ENCODE measurements around the gene CHRNB4. TPM values are rescaled to one million over a fixed set of nuclear protein-coding genes. Genes with fewer than 3 reads are reported as not detected.

CHRNB4 gene
- total and polyA plus RNA-seq, 2 donors (not counting 3 experiments of a cell fraction or from before 2014, with no cell fraction given), result 0.08 TPM; not detected in 1

- H3K4me2 ChIP-seq (ENCODE audit: insufficient read depth, low read length), result no peak overlapping the region
- FAIRE-seq, result no peak
- CTCF ChIA-PET, result no interaction called here
Observed at GRCh38 chr15:78680431-78681075, 39.5 kb upstream of the CHRNB4 start.

More at GRCh38 chr15:78680431-78681075, 39.5 kb upstream of the CHRNB4 start:
- TF ChIP-seq CTCF (IDR thresholded peaks at IDR 0.05; ENCODE audit: extremely low read depth in 1 of 2, insufficient read depth in 1 of 2, low read depth in 1 of 2, low read length in 2 of 2) (no peak), MYC (IDR thresholded peaks at IDR 0.05; ENCODE audit: low read depth, low read length) (no peak), POLR2AphosphoS5 (IDR thresholded peaks at IDR 0.05; ENCODE audit: insufficient read depth, low read depth, low read length) (no peak), EZH2 (IDR thresholded peaks at IDR 0.05; ENCODE audit: borderline replicate concordance, low read depth, low read length, severe bottlenecking) (no peak), FOS (IDR thresholded peaks at IDR 0.05; ENCODE audit: borderline replicate concordance, insufficient read depth, low read length) (no peak), JUN (IDR thresholded peaks at IDR 0.05; ENCODE audit: borderline replicate concordance, insufficient read depth, insufficient read length, low read depth) (no peak), GATA2 (IDR thresholded peaks at IDR 0.05; ENCODE audit: insufficient read depth, insufficient read length, low read depth, low read length) (no peak), POLR2A (IDR thresholded peaks at IDR 0.05; ENCODE audit: low read depth, low read length) (no peak)
- TF ChIP-seq, protein P1, sequence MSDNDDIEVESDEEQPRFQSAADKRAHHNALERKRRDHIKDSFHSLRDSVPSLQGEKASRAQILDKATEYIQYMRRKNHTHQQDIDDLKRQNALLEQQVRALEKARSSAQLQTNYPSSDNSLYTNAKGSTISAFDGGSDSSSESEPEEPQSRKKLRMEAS (IDR thresholded peaks at IDR 0.05; ENCODE audit: insufficient read depth, insufficient read length), result no peak
- H3K9me3 ChIP-seq (replicated peaks; ENCODE audit: control insufficient read depth, insufficient read depth, low read length), result no peaks in the 10 kb centered on the region
- no peaks in the 10 kb centered on the region for H3K4me1 ChIP-seq (ENCODE audit: control insufficient read depth, extremely low read depth, insufficient read depth, low read length)
- no peaks in the 10 kb centered on the region for H3K36me3 ChIP-seq (ENCODE audit: control insufficient read depth in 2 of 2, extremely low read depth in 1 of 2, insufficient read depth in 2 of 2, low read length in 2 of 2)
- no peak overlapping the region for H3K9ac ChIP-seq (replicated peaks; ENCODE audit: extremely low read depth, insufficient read depth, low read length)
- POLR2A ChIA-PET, result no interaction called here
- no peaks in the 10 kb centered on the region for H3K79me2 ChIP-seq (ENCODE audit: control insufficient read depth, insufficient read depth, low read length)
- DNase-seq (ENCODE audit: low read depth, low spot score), result no peak
- no peak overlapping the region for H2AFZ ChIP-seq (ENCODE audit: low read depth, low read length)
- H3K9me1 ChIP-seq (replicated peaks; ENCODE audit: control insufficient read depth, extremely low read depth, insufficient read depth, low read length), result no peaks in the 10 kb centered on the region
- H3K4me3 ChIP-seq (replicated peaks in 1 of 3; ENCODE audit: insufficient read depth in 1 of 3, low read depth in 1 of 3, low read length in 3 of 3), result no peak overlapping the region
- no TSS peak for BruUV-seq (replicated peaks)
- H3K27ac ChIP-seq (ENCODE audit: insufficient read depth, low read depth, low read length), result no peak overlapping the region
- no peaks in the 10 kb centered on the region for H4K20me1 ChIP-seq (replicated peaks; ENCODE audit: control insufficient read depth, extremely low read depth, insufficient read depth, low read length)
- no peaks in the 10 kb centered on the region for H3K27me3 ChIP-seq (ENCODE audit: control insufficient read depth in 2 of 2, insufficient read depth in 2 of 2, low read length in 2 of 2)
- dilution Hi-C loops (cut with MboI; ENCODE audit: extremely low pct_ligation_motif_present, low sequenced_read_pairs), result no loop called here
- intact Hi-C loops (cut with micrococcal nuclease), result no loop called here

Data from endothelial cell of umbilical vein (primary cell).